HG03342 (cell line): Measurements from ENCODE around the gene ELFN1.

Experiments used
- ATAC-seq: cut with Tn5 transposase; IDR thresholded peaks from one replicate; pipeline ENCODE4 v1.9.1; 2021; ENCODE audit warnings: mild to moderate bottlenecking, moderate library complexity; ENCODE audit not compliant: unreplicated experiment

Gene ELFN1

GRCh38 chr7:1675036-1675671 lies 5.1 kb downstream of the ELFN1 start:
- ATAC-seq, result no peak

- no peak for ATAC-seq
Measured at GRCh38 chr7:1675673-1676549, 5.8 kb downstream of the ELFN1 start.

GRCh38 chr7:1676550-1677078 lies 6.5 kb downstream of the ELFN1 start:
- no peak for ATAC-seq

GRCh38 chr7:1677206-1678080 lies 7.4 kb downstream of the ELFN1 start:
- no peak for ATAC-seq

GRCh38 chr7:1678081-1678543 lies 8.0 kb downstream of the ELFN1 start:
- ATAC-seq, result no peak

- ATAC-seq, result no peak
Measured at GRCh38 chr7:1678571-1679325, 8.7 kb downstream of the ELFN1 start.

- ATAC-seq, result no peak
Measured at GRCh38 chr7:1679326-1679965, 9.4 kb downstream of the ELFN1 start.

GRCh38 chr7:1679966-1680730 lies 10.1 kb downstream of the ELFN1 start:
- no peak for ATAC-seq

GRCh38 chr7:1681581-1681980 lies 11.5 kb downstream of the ELFN1 start:
- no peak for ATAC-seq

GRCh38 chr7:1685000-1685624 lies 15.0 kb downstream of the ELFN1 start:
- ATAC-seq, result no peak

GRCh38 chr7:1688542-1688941 lies 18.5 kb downstream of the ELFN1 start:
- ATAC-seq, result no peak

GRCh38 chr7:1689311-1689710 lies 19.2 kb downstream of the ELFN1 start:
- ATAC-seq, result no peak

- no peak for ATAC-seq
Measured at GRCh38 chr7:1690359-1690958, 20.4 kb downstream of the ELFN1 start.

- no peak for ATAC-seq
Measured at GRCh38 chr7:1691096-1691495, 21.0 kb downstream of the ELFN1 start.

- no peak for ATAC-seq
Measured at GRCh38 chr7:1691601-1692514, 21.8 kb downstream of the ELFN1 start.

- ATAC-seq, result no peak
Measured at GRCh38 chr7:1692515-1693418, 22.7 kb downstream of the ELFN1 start.
